ENCODE measurements around the gene MAGI1. TPM values are rescaled to one million over a fixed set of nuclear protein-coding genes. Genes with fewer than 3 reads are reported as not detected.

MAGI1 gene
- total RNA-seq, 4 donors from 2014 or later = 7.6 to 42.9 (median 37.0) TPM

DNA sequence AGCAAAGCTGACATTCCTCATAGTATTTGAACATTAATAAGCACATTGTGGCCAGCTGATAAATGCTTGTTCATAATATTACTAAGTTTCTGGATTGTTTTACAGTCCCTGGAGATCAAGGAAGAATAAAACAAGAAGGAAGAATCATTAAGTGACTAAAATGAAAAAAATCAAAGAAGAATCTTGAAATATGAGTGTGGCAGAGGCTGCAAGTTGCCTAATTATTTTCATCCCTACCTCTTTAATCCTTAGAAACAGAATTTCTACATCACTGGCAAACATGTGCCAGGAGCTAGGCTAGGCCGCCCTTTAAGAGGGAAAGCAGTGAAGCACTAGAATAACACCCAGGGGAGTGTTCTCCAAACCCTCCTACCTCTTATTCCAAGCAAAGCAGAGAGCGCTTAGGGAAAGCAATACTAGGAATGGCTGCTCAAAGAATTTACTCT, 98.9 kb downstream of the MAGI1 start:
- Histone ChIP-seq H3K4me1 (no peaks in the 10 kb centered on the region), H3K36me3 (no peaks in the 10 kb centered on the region), H3K27me3 (no peaks in the 10 kb centered on the region), H3K4me3 (no peak overlapping the region), H3K9me3 (no peaks in the 10 kb centered on the region), H3K27ac (no peak overlapping the region)
- TF ChIP-seq, protein P1, sequence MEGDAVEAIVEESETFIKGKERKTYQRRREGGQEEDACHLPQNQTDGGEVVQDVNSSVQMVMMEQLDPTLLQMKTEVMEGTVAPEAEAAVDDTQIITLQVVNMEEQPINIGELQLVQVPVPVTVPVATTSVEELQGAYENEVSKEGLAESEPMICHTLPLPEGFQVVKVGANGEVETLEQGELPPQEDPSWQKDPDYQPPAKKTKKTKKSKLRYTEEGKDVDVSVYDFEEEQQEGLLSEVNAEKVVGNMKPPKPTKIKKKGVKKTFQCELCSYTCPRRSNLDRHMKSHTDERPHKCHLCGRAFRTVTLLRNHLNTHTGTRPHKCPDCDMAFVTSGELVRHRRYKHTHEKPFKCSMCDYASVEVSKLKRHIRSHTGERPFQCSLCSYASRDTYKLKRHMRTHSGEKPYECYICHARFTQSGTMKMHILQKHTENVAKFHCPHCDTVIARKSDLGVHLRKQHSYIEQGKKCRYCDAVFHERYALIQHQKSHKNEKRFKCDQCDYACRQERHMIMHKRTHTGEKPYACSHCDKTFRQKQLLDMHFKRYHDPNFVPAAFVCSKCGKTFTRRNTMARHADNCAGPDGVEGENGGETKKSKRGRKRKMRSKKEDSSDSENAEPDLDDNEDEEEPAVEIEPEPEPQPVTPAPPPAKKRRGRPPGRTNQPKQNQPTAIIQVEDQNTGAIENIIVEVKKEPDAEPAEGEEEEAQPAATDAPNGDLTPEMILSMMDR (IDR thresholded peaks at IDR 0.05) = no peak
- TF ChIP-seq POLR2A (IDR thresholded peaks at IDR 0.05) = no peak
- DNase-seq = no peak
- intact Hi-C loops (cut with DNase I; ENCODE audit: low total_unique reads) = no loop called here

- no peaks in the 10 kb centered on the region for H3K27me3 ChIP-seq
- intact Hi-C loops (cut with DNase I; ENCODE audit: low total_unique reads) = no loop called here
- DNase-seq = no peak
- no peaks in the 10 kb centered on the region for H3K36me3 ChIP-seq
- no peaks in the 10 kb centered on the region for H3K9me3 ChIP-seq
- H3K4me3 ChIP-seq = no peak overlapping the region
- H3K27ac ChIP-seq = peak overlapping the region in 1 of 2 donors; percentile 15
- TF ChIP-seq, protein P1 (IDR thresholded peaks at IDR 0.05) = no peak
- no peak for TF ChIP-seq POLR2A (IDR thresholded peaks at IDR 0.05)
- no peaks in the 10 kb centered on the region for H3K4me1 ChIP-seq
Measured at GRCh38 chr3:65939184-65939583, 99.5 kb downstream of the MAGI1 start.

- no peak for TF ChIP-seq POLR2A (IDR thresholded peaks at IDR 0.05)
- TF ChIP-seq, protein P1 (IDR thresholded peaks at IDR 0.05) = no peak
- no peaks in the 10 kb centered on the region for H3K4me1 ChIP-seq
- intact Hi-C loops (cut with DNase I; ENCODE audit: low total_unique reads) = no loop called here
- peak overlapping the region in 1 of 2 donors; percentile 15 for H3K27ac ChIP-seq
- H3K9me3 ChIP-seq = no peaks in the 10 kb centered on the region
- no peak overlapping the region for H3K4me3 ChIP-seq
- H3K27me3 ChIP-seq = no peaks in the 10 kb centered on the region
- H3K36me3 ChIP-seq = no peaks in the 10 kb centered on the region
- no peak for DNase-seq
Measured at GRCh38 chr3:65938676-65939075, 100.0 kb downstream of the MAGI1 start.

DNA sequence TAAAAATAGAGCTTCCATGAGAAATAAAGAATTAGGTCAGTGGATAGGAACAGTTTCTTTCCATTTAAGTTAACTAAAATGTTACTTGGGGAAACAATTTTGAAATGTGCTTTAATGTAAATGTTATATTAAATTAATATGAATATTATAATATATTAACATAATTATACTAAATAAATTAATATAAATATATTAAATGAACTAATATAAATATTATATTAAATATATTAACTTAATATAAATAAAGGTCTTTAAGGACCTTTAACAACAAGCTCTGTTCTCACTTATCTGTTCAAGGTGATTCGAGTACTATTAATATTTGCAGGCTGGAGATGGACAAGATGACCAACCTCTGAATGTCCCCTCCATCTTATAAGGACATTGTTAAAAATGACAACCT, 100.6 kb downstream of the MAGI1 start:
- no peak overlapping the region for H3K4me3 ChIP-seq
- peaks cover 0 to 4% of the 10 kb centered on the region in 2 donors for H3K9me3 ChIP-seq
- peak overlapping the region in 1 of 2 donors; percentile 15 for H3K27ac ChIP-seq
- H3K36me3 ChIP-seq = no peaks in the 10 kb centered on the region
- TF ChIP-seq POLR2A (IDR thresholded peaks at IDR 0.05) = no peak
- TF ChIP-seq, protein P1 (IDR thresholded peaks at IDR 0.05) = no peak
- no peaks in the 10 kb centered on the region for H3K27me3 ChIP-seq
- no peaks in the 10 kb centered on the region for H3K4me1 ChIP-seq
- intact Hi-C loops (cut with DNase I; ENCODE audit: low total_unique reads) = no loop called here
- DNase-seq = no peak

DNA sequence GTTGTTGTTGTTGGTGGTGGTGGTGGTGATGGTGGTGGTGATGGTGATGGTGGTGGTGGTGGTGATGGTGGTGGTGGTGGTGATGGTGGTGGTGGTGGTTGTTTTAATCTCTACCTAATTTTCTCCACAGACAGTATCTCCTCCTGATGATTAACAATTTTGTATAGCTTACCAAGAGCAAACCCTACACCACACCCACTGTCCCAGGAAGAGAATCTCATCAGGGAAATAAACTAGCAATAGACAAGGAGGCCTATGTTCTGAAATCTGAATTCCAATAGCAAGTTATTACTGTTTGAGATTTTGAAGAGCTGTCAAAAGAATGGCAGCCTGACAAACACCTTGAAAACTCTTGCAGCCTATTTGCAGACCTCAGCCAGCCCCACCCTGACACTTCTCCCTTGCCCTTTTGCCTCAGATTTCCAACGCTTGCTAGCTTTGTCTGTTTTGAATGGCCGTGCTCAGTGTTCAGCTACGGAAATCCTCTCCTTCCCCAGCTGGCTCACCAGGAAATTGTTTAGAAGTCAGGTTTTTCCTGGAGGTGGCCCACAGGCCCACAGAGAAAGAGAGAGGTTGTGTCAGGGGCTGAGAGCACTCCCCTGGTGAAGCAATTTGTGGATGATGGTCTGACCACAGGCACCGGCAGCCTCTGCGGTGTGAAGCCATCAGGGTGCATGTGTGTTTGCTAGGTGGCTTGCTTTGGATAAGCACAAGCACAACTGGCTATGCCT, 101.6 kb downstream of the MAGI1 start:
- no peaks in the 10 kb centered on the region for H3K27me3 ChIP-seq
- H3K27ac ChIP-seq = no peak overlapping the region
- H3K4me3 ChIP-seq = no peak overlapping the region
- TF ChIP-seq, protein P1 (IDR thresholded peaks at IDR 0.05) = no peak
- no peak for TF ChIP-seq POLR2A (IDR thresholded peaks at IDR 0.05)
- H3K9me3 ChIP-seq = peaks cover 0 to 4% of the 10 kb centered on the region in 2 donors
- H3K36me3 ChIP-seq = no peaks in the 10 kb centered on the region
- no peaks in the 10 kb centered on the region for H3K4me1 ChIP-seq
- intact Hi-C loops (cut with DNase I; ENCODE audit: low total_unique reads) = no loop called here
- peak in 1 of 2 donors; percentile 26 for DNase-seq

Data from uterus (tissue), 4 donors.